Cardiac muscle cell (in vitro differentiated cells and primary cell): ENCODE measurements around the gene KLF3. TPM values are rescaled to one million over a fixed set of nuclear protein-coding genes. Genes with fewer than 3 reads are reported as not detected.

Source experiments
- DNase-seq, 2 donors: peaks; one replicate each; pipeline versions ENCODE4 v3.0.0 to v3.0.0-alpha.2; 2010 to 2017; ENCODE audit warnings: low read depth in 1 of 2, low spot score in 1 of 2
- H3K27ac ChIP-seq: fragments of 200-600 bp; sonication (generic); 2 replicates; pipeline ENCODE4 v1.5.1; 2016
- H3K27me3 ChIP-seq: fragments of 200-600 bp; sonication (generic); 2 replicates; pipeline ENCODE4 v1.6.0; 2016; ENCODE audit warnings: control low read depth
- H3K36me3 ChIP-seq: fragments of 200-600 bp; sonication (generic); 2 replicates; pipeline ENCODE4 v1.5.1; 2016; ENCODE audit warnings: control low read depth
- H3K4me1 ChIP-seq: fragments of 200-600 bp; sonication (generic); 2 replicates; pipeline ENCODE4 v1.8.1; 2017; ENCODE audit warnings: low read depth, mild to moderate bottlenecking, mixed run types
- H3K4me3 ChIP-seq: fragments of 200-600 bp; sonication (generic); 2 replicates; pipeline ENCODE4 v1.5.1; 2016; ENCODE audit warnings: mild to moderate bottlenecking
- H3K9me3 ChIP-seq: fragments of 200-600 bp; sonication (generic); 2 replicates; pipeline ENCODE4 v1.5.1; 2017; ENCODE audit warnings: low read depth, mild to moderate bottlenecking, control low read depth
- CTCF ChIP-seq: IDR thresholded peaks from 2 replicates; pipeline ENCODE4 v1.5.1; 2012; ENCODE audit warnings: low read depth, mild to moderate bottlenecking, low read length
- polyA plus RNA-seq: library from polyadenylated mRNA; unstranded; fragments of >200 nt; fragmentation: Nextera tagmentation; extraction: Ambion mirVana; gene quantifications from 2 replicates; pipeline ENCODE4 v1.2.1, GENCODE V29; 2016
- total RNA-seq: library from RNA; depleted of rRNA; stranded (reverse); fragments of >200 nt; gene quantifications from 2 replicates; pipeline ENCODE4 v1.2.3, GENCODE V29; 2016

KLF3 gene
- total and polyA plus RNA-seq, 2 experiments from 2014 or later = 11.5 to 14.9 TPM

- no peaks in the 10 kb centered on the region for H3K9me3 ChIP-seq
- H3K4me3 ChIP-seq = no peak overlapping the region
- no peaks in the 10 kb centered on the region for H3K4me1 ChIP-seq
- no peak overlapping the region for H3K27ac ChIP-seq
- no peaks in the 10 kb centered on the region for H3K27me3 ChIP-seq
- peaks cover 28% of the 10 kb centered on the region for H3K36me3 ChIP-seq
- TF ChIP-seq CTCF = no peak
- no peak for DNase-seq
Observed at GRCh38 chr4:38686682-38687081, 22.7 kb downstream of the KLF3 start.

DNA sequence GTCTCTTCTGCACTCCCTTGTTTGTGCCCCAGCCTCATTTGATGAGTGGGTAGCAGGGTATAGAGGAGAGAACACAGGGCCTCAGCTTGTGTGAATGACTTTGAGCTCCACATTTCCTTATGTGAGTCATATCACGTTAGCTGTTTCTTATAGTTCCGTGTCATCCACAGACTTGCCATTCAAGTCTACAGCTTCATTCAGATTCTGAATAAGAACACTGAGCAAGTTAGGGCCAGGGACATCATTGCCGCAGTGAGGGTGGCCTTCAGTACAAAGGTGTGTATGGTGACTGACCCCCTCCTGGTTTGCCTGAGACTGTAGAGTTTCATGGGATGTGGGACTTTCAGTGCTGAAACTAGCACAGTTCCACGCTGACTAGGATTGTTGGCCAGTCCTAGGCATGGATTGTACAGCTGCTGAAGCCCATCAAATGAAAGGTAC is 23.6 kb downstream of the KLF3 start:
- Histone ChIP-seq H3K4me3 (no peak overlapping the region), H3K4me1 (no peaks in the 10 kb centered on the region), H3K36me3 (peaks cover 27% of the 10 kb centered on the region), H3K27ac (no peak overlapping the region), H3K27me3 (no peaks in the 10 kb centered on the region), H3K9me3 (no peaks in the 10 kb centered on the region)
- TF ChIP-seq CTCF = no peak
- DNase-seq = no peak

GRCh38 chr4:38688676-38689355 is 24.8 kb downstream of the KLF3 start:
- H3K4me3 ChIP-seq = no peak overlapping the region
- no peak for DNase-seq
- no peaks in the 10 kb centered on the region for H3K4me1 ChIP-seq
- no peak overlapping the region for H3K27ac ChIP-seq
- peaks cover 27% of the 10 kb centered on the region for H3K36me3 ChIP-seq
- H3K9me3 ChIP-seq = no peaks in the 10 kb centered on the region
- no peak for TF ChIP-seq CTCF
- no peaks in the 10 kb centered on the region for H3K27me3 ChIP-seq

DNA sequence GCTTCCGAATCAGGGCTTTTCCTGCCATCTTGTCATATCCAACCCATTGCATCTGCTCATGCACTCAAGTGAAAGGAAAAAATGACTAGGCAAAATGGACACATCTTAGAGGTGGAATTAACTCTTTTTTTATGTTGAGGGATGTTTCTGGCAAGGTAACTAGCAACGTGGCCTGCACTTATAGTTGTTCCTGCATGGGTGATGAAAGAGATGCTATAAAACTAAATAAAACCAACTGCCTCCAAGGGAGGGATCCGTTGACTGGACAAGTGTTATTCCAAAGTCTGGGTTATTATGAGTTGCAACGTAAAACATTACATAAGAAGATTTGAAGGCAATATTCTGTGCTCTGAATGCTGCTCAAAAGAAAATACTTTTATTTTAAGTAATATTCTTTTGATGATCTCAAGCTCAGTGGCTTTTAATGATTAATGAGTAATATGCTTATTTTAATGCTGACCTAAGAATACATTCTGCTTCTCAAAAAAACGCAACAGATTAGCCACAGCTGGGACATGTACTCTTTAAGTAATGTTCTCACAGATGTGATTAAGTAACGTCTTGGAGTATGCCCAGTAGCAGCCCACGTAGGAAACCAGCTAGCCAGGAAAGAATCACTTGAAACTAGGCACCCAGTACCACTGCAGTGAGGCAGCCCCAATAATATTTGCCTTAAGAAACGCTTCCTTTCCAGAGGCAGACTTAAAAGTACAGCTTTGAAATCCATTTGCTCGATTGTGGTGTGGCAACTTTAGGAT is 27.4 kb downstream of the KLF3 start:
- peaks cover 35% of the 10 kb centered on the region for H3K36me3 ChIP-seq
- H3K4me1 ChIP-seq = no peaks in the 10 kb centered on the region
- no peaks in the 10 kb centered on the region for H3K27me3 ChIP-seq
- H3K4me3 ChIP-seq = no peak overlapping the region
- no peaks in the 10 kb centered on the region for H3K9me3 ChIP-seq
- peak in 1 of 2 donors; percentile 88 for DNase-seq
- H3K27ac ChIP-seq = no peak overlapping the region
- TF ChIP-seq CTCF = no peak

DNA sequence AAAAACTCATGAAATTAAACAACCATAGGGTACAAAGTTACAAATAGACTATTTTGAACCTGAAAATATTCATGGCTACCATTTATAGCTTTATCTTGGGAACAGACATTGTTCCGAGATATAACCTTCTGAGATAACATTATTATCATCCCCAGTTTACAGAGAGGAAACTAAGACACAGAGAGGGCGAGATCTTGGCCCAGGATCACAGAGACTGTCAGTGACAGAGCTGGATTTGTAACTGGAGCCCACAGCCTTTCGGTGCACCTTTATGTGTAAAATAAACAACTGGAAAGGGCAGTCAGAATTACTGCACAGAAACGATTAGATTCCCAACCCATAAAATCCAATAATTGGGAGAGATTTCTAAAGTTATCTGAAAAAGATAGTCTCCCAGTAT is 28.4 kb downstream of the KLF3 start:
- H3K36me3 ChIP-seq = peaks cover 36% of the 10 kb centered on the region
- no peak for TF ChIP-seq CTCF
- H3K4me3 ChIP-seq = no peak overlapping the region

More for the DNA sequence above, 28.4 kb downstream of the KLF3 start:
- no peaks in the 10 kb centered on the region for H3K27me3 ChIP-seq
- no peaks in the 10 kb centered on the region for H3K4me1 ChIP-seq
- DNase-seq = no peak
- H3K9me3 ChIP-seq = no peaks in the 10 kb centered on the region
- H3K27ac ChIP-seq = no peak overlapping the region
